Measurements from ENCODE around the gene S100A6. TPM values are rescaled to one million over a fixed set of nuclear protein-coding genes. Genes with fewer than 3 reads are reported as not detected.
A peak's percentile ranks its signal among the peaks of the same experiment; 100 is the strongest.

The S100A6 gene
- total RNA-seq, 4 donors from 2014 or later, result 595 to 840 (median 634) TPM

GRCh38 chr1:153572569-153573015, 36.8 kb upstream of the S100A6 start:
- Histone ChIP-seq H3K4me3 (no peak overlapping the region), H3K27ac (peak overlapping the region in 3 of 4 donors; percentile 55 to 70 (median 62))

DNA sequence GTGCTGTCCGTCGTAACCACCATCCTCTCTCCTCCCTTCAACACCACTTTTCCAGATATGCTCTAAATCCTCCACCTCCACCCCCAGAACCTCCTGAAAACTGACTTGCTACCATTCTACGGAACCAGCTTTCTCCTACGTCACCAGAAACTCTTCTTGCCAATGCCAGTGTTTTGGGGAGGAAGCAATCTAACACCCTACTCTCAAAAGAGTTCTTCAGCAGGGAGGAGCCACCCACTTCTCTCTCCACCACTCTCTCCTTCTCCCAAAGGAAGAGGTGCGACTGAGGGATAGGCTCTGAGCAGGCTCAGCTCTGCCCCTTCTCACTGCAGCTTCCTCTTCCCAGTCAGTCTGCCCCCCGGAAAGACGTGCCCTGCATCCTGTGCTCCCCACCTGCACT, 35.9 kb upstream of the S100A6 start:
- no peak for TF ChIP-seq CTCF (IDR thresholded peaks at IDR 0.05)
- no peak for TF ChIP-seq POLR2A (IDR thresholded peaks at IDR 0.05)
- no peak for TF ChIP-seq POLR2AphosphoS5 (IDR thresholded peaks at IDR 0.05)
- no peak for TF ChIP-seq EP300 (IDR thresholded peaks at IDR 0.05)
- peak overlapping the region in 1 of 4 donors; percentile 70 for H3K27ac ChIP-seq
- 53 to 65% methylated on average over 4 to 5 of the region's 7 CpGs for WGBS, 2 donors (ENCODE audit: low coverage in 1 of 2)

More at GRCh38 chr1:153572569-153573015, 36.8 kb upstream of the S100A6 start:
- Histone ChIP-seq H3K36me3 (no peaks in the 10 kb centered on the region), H3K9me3 (no peaks in the 10 kb centered on the region), H3K4me1 (peaks cover 6 to 30% (median 11%) of the 10 kb centered on the region in 3 donors), H3K27me3 (no peaks in the 10 kb centered on the region)
- WGBS, 2 donors (ENCODE audit: low coverage in 1 of 2), result 15 to 17% methylated on average over 2 to 3 of the region's 3 CpGs
- peak; percentile 84 for ATAC-seq
- TF ChIP-seq POLR2AphosphoS5 (IDR thresholded peaks at IDR 0.05) (peak; percentile 92), CTCF (IDR thresholded peaks at IDR 0.05) (peak; percentile 57 to 86 (median 76)), EP300 (IDR thresholded peaks at IDR 0.05) (no peak)

GRCh38 chr1:153570874-153571273, 35.1 kb upstream of the S100A6 start:
- Histone ChIP-seq H3K4me1 (peaks cover 17 to 47% (median 29%) of the 10 kb centered on the region in 3 donors), H3K9me3 (no peaks in the 10 kb centered on the region), H3K27me3 (no peaks in the 10 kb centered on the region), H3K4me3 (no peak overlapping the region), H3K27ac (no peak overlapping the region), H3K36me3 (no peaks in the 10 kb centered on the region)
- no peak for ATAC-seq
- 94 to 97% methylated on average over 4 to 5 of the region's 5 CpGs for WGBS, 2 donors (ENCODE audit: low coverage in 1 of 2)
- no peak for TF ChIP-seq POLR2AphosphoS5 (IDR thresholded peaks at IDR 0.05)
- TF ChIP-seq CTCF (IDR thresholded peaks at IDR 0.05), result no peak
- no peak for TF ChIP-seq EP300 (IDR thresholded peaks at IDR 0.05)
- no peak for TF ChIP-seq POLR2A (IDR thresholded peaks at IDR 0.05)

More for the DNA sequence above, 35.9 kb upstream of the S100A6 start:
- Histone ChIP-seq H3K9me3 (no peaks in the 10 kb centered on the region), H3K4me3 (no peak overlapping the region), H3K4me1 (peaks cover 11 to 39% (median 20%) of the 10 kb centered on the region in 3 donors), H3K27me3 (no peaks in the 10 kb centered on the region), H3K36me3 (no peaks in the 10 kb centered on the region)
- ATAC-seq, result no peak

GRCh38 chr1:153569465-153569864, 33.7 kb upstream of the S100A6 start:
- H3K27me3 ChIP-seq, result no peaks in the 10 kb centered on the region
- no peaks in the 10 kb centered on the region for H3K36me3 ChIP-seq
- H3K27ac ChIP-seq, result no peak overlapping the region
- no peak overlapping the region for H3K4me3 ChIP-seq
- peaks cover 22 to 59% (median 35%) of the 10 kb centered on the region in 3 donors for H3K4me1 ChIP-seq
- WGBS, 2 donors (ENCODE audit: low coverage in 1 of 2), result 82 to 91% methylated on average over 5 to 6 of the region's 8 CpGs
- no peak for ATAC-seq
- TF ChIP-seq CTCF (IDR thresholded peaks at IDR 0.05) (no peak), EP300 (IDR thresholded peaks at IDR 0.05) (no peak), POLR2AphosphoS5 (IDR thresholded peaks at IDR 0.05) (no peak), POLR2A (IDR thresholded peaks at IDR 0.05) (no peak)
- H3K9me3 ChIP-seq, result no peaks in the 10 kb centered on the region

GRCh38 chr1:153568367-153569099, 32.7 kb upstream of the S100A6 start:
- peak; percentile 38 for ATAC-seq
- Histone ChIP-seq H3K36me3 (no peaks in the 10 kb centered on the region), H3K4me3 (peak overlapping the region; percentile 2 to 39), H3K9me3 (no peaks in the 10 kb centered on the region), H3K4me1 (peaks cover 22 to 59% (median 35%) of the 10 kb centered on the region in 3 donors), H3K27ac (peak overlapping the region; percentile 60 to 95 (median 86)), H3K27me3 (no peaks in the 10 kb centered on the region)
- 0 to 21% methylated on average over 1 to 6 of the region's 25 CpGs for WGBS, 2 donors (ENCODE audit: low coverage in 1 of 2)
- TF ChIP-seq POLR2A (IDR thresholded peaks at IDR 0.05), result no peak
- peak; percentile 98 to 100 (median 100) for TF ChIP-seq CTCF (IDR thresholded peaks at IDR 0.05)
- TF ChIP-seq EP300 (IDR thresholded peaks at IDR 0.05), result no peak
- peak; percentile 68 for TF ChIP-seq POLR2AphosphoS5 (IDR thresholded peaks at IDR 0.05)

Measured in gastroesophageal sphincter (tissue), 4 donors.